GM19238 (cell line): Measurements from ENCODE around the gene RUNDC3A.

Experiments
- DNase-seq: peaks from one replicate; pipeline ENCODE4 v3.0.0; 2011; ENCODE audit warnings: low spot score; ENCODE audit not compliant: insufficient read length

Gene RUNDC3A

GRCh38 chr17:44308320-44308818 lies at the start of gene RUNDC3A:
Gene RUNDC3A, plus strand, starts transcription at chr17:44308601. Its CDS starts 232 bp downstream, at chr17:44308833.
- peak; percentile 91 for DNase-seq

- DNase-seq: no peak
Measured at GRCh38 chr17:44258811-44259351, 49.5 kb upstream of the RUNDC3A start.

GRCh38 chr17:44260296-44260695 lies 48.1 kb upstream of the RUNDC3A start:
- DNase-seq: no peak

- no peak for DNase-seq
Measured at GRCh38 chr17:44262654-44263225, 45.7 kb upstream of the RUNDC3A start.

- no peak for DNase-seq
Measured at GRCh38 chr17:44263345-44263902, 45.0 kb upstream of the RUNDC3A start.

GRCh38 chr17:44266402-44267164 lies 41.8 kb upstream of the RUNDC3A start:
- no peak for DNase-seq

GRCh38 chr17:44267165-44267455 lies 41.3 kb upstream of the RUNDC3A start:
- no peak for DNase-seq

GRCh38 chr17:44267818-44268490 lies 40.4 kb upstream of the RUNDC3A start, which contains the start of gene SLC4A1:
Gene SLC4A1, minus strand, starts transcription at chr17:44268135. Its CDS starts 5,269 bp downstream, at chr17:44262866.
- DNase-seq: no peak

- DNase-seq: no peak
Measured at GRCh38 chr17:44268709-44269534, 39.5 kb upstream of the RUNDC3A start.

GRCh38 chr17:44269535-44270240 lies 38.7 kb upstream of the RUNDC3A start:
- DNase-seq: no peak

GRCh38 chr17:44272321-44272951 lies 36.0 kb upstream of the RUNDC3A start:
- DNase-seq: no peak

- no peak for DNase-seq
Measured at GRCh38 chr17:44272954-44273353, 35.4 kb upstream of the RUNDC3A start.

- no peak for DNase-seq
Measured at GRCh38 chr17:44273607-44274006, 34.8 kb upstream of the RUNDC3A start.

- no peak for DNase-seq
Measured at GRCh38 chr17:44277976-44278375, 30.4 kb upstream of the RUNDC3A start.

- DNase-seq: no peak
Measured at GRCh38 chr17:44279346-44279665, 29.1 kb upstream of the RUNDC3A start.

- DNase-seq: peak; percentile 67
Measured at GRCh38 chr17:44279666-44280391, 28.6 kb upstream of the RUNDC3A start.

- no peak for DNase-seq
Measured at GRCh38 chr17:44280392-44280937, 27.9 kb upstream of the RUNDC3A start.

- no peak for DNase-seq
Measured at GRCh38 chr17:44281570-44281969, 26.8 kb upstream of the RUNDC3A start.

GRCh38 chr17:44282264-44282663 lies 26.1 kb upstream of the RUNDC3A start:
- DNase-seq: no peak
